A549 (cell line): Measurements from ENCODE around the gene OMP. TPM values are rescaled to one million over a fixed set of nuclear protein-coding genes. Genes with fewer than 3 reads are reported as not detected.

Source experiments
- ATAC-seq, 2 experiments: fragments of 200-7000 bp in 1 of 2; fragments of >200 bp in 1 of 2; cut with Nextera tagmentation in 1 of 2; cut with Tn5 transposase in 1 of 2; 3 replicates each; pipeline versions ENCODE4 v1.8.0 to v1.9.1; 2018 to 2020; ENCODE audit warnings: mild to moderate bottlenecking in 1 of 2, moderate library complexity in 1 of 2
- CTCF ChIA-PET: fragments of 300-600 bp; sonication (Branson Sonifier 250); formaldehyde crosslinking; extraction: SDS; loops from one replicate; lab custom pipeline; 2021; ENCODE audit warnings: antibody characterized with exemption, inconsistent platforms; lab: Yijun Ruan, JAX
- POLR2A ChIA-PET: fragments of 350-600 bp; formaldehyde crosslinking; extraction: SDS; loops from one replicate; lab custom pipeline; 2021; ENCODE audit warnings: antibody characterized with exemption, inconsistent platforms; lab: Yijun Ruan, JAX
- DNase-seq, 2 experiments: peaks; one replicate each; pipeline versions ENCODE4 v3.0.0 to v3.0.0-alpha.2; 2011 to 2016; ENCODE audit warnings: low read depth in 1 of 2, low spot score in 1 of 2
- FAIRE-seq: peaks from 2 replicates; lab custom pipeline; 2011; peaks lifted over from hg19 to GRCh38; lab: Jason Lieb, UNC
- H3K27ac ChIP-seq, 2 experiments: fragments of >200 bp; sonication (Bioruptor Twin); formaldehyde crosslinking; 3 replicates each; pipeline ENCODE4 v1.5.1; 2016 to 2017
- H3K4me1 ChIP-seq: fragments of >200 bp; sonication (Bioruptor Twin); formaldehyde crosslinking; 3 replicates; pipeline ENCODE4 v1.6.1; 2016
- H3K4me2 ChIP-seq: fragments of >200 bp; sonication (Bioruptor Twin); formaldehyde crosslinking; 3 replicates; pipeline ENCODE4 v1.6.1; 2016
- H3K4me3 ChIP-seq: fragments of >200 bp; sonication (Bioruptor Twin); formaldehyde crosslinking; 3 replicates; pipeline ENCODE4 v1.5.1; 2016
- H3K9me3 ChIP-seq: fragments of >200 bp; sonication (Bioruptor Twin); formaldehyde crosslinking; 3 replicates; pipeline ENCODE4 v1.6.1; 2016
- BHLHE40 ChIP-seq: IDR thresholded peaks from 2 replicates; pipeline ENCODE4 v1.6.1; 2012; ENCODE audit warnings: low read depth, low read length, inconsistent platforms
- CBX2 ChIP-seq: fragments of 200-600 bp; sonication (generic); IDR thresholded peaks from 2 replicates; pipeline ENCODE4 v1.6.1; 2016; ENCODE audit warnings: low read depth, mild to moderate bottlenecking, borderline replicate concordance
- CBX8 ChIP-seq: fragments of 200-600 bp; sonication (generic); IDR thresholded peaks from 2 replicates; pipeline ENCODE4 v1.6.1; 2016
- CHD4 ChIP-seq: fragments of 200-600 bp; sonication (generic); IDR thresholded peaks from 2 replicates; pipeline ENCODE4 v1.6.1; 2016; ENCODE audit warnings: antibody characterized with exemption, mild to moderate bottlenecking, borderline replicate concordance
- EHF ChIP-seq: fragments of 250-450 bp; sonication (Bioruptor Pico); IDR thresholded peaks from 2 replicates; pipeline ENCODE4 v1.5.0; 2020; ENCODE audit warnings: mild to moderate bottlenecking
- ELK1 ChIP-seq: fragments of 150-350 bp; IDR thresholded peaks from 2 replicates; pipeline ENCODE4 v1.6.1; 2014; ENCODE audit warnings: low read depth, mild to moderate bottlenecking, low read length
- EP300 ChIP-seq, 2 experiments: fragments of >200 bp; sonication (Bioruptor Twin); formaldehyde crosslinking; IDR thresholded peaks; 2 replicates in 1 of 2; 3 replicates in 1 of 2; pipeline ENCODE4 v1.6.1; 2016 to 2017
- FOSL2 ChIP-seq, 2 experiments: fragments of 450-650 bp in 1 of 2; fragments of >200 bp in 1 of 2; sonication (Bioruptor Twin) in 1 of 2; formaldehyde crosslinking; IDR thresholded peaks; 2 replicates each; pipeline versions ENCODE4 v1.5.0 to v1.6.1; 2016 to 2020; ENCODE audit warnings: mild to moderate bottlenecking in 1 of 2, moderate library complexity in 1 of 2
- HDAC2 ChIP-seq: fragments of 200-600 bp; sonication (generic); IDR thresholded peaks from 2 replicates; pipeline ENCODE4 v1.6.1; 2016
- HOXA7 ChIP-seq: fragments of 250-450 bp; sonication (Bioruptor Pico); IDR thresholded peaks from 2 replicates; pipeline ENCODE4 v1.5.0; 2020; ENCODE audit warnings: mild to moderate bottlenecking, moderate library complexity
- HOXB13 ChIP-seq: fragments of 250-450 bp; sonication (Bioruptor Pico); IDR thresholded peaks from 2 replicates; pipeline ENCODE4 v1.5.0; 2020; ENCODE audit warnings: low read depth, mild to moderate bottlenecking, moderate library complexity
- JUN ChIP-seq, 2 experiments: fragments of >200 bp; sonication (Bioruptor Twin); formaldehyde crosslinking; IDR thresholded peaks; 2 replicates in 1 of 2; 3 replicates in 1 of 2; pipeline ENCODE4 v1.6.1; 2016 to 2017
- MAX ChIP-seq: IDR thresholded peaks from 2 replicates; pipeline ENCODE4 v1.6.1; 2012
- MYC ChIP-seq: IDR thresholded peaks from 2 replicates; pipeline ENCODE4 v1.6.1; 2012; ENCODE audit warnings: mild to moderate bottlenecking, inconsistent platforms, low read length, improper control_type of control experiment, borderline replicate concordance
- NFE2L2 ChIP-seq: fragments of 150-350 bp; conservative IDR thresholded peaks from 2 replicates; pipeline ENCODE4 v1.6.1; 2014; ENCODE audit warnings: low read length
- NR3C1 ChIP-seq: fragments of >200 bp; sonication (Bioruptor Twin); formaldehyde crosslinking; IDR thresholded peaks from 3 replicates; pipeline ENCODE4 v1.6.1; 2017
- POLR2A ChIP-seq: IDR thresholded peaks from 2 replicates; pipeline ENCODE4 v1.6.1; 2012; ENCODE audit warnings: mild to moderate bottlenecking, low read length
- POLR2AphosphoS2 ChIP-seq: conservative IDR thresholded peaks from 2 replicates; pipeline ENCODE4 v1.6.1; 2012; ENCODE audit warnings: low read length, improper control_type of control experiment, inconsistent platforms
- REST ChIP-seq: fragments of 200-600 bp; sonication (generic); IDR thresholded peaks from 2 replicates; pipeline ENCODE4 v1.6.1; 2016; ENCODE audit warnings: antibody characterized with exemption, mild to moderate bottlenecking, moderate library complexity
- RFX5 ChIP-seq: fragments of 450-650 bp; IDR thresholded peaks from 2 replicates; pipeline ENCODE4 v1.7.1; 2014; ENCODE audit warnings: antibody characterized with exemption, mild to moderate bottlenecking, moderate library complexity
- SMC3 ChIP-seq: fragments of >200 bp; sonication (Bioruptor Twin); formaldehyde crosslinking; IDR thresholded peaks from 3 replicates; pipeline ENCODE4 v1.6.1; 2018; ENCODE audit warnings: inconsistent platforms
- TP53 ChIP-seq: fragments of 250-450 bp; sonication (Bioruptor Pico); IDR thresholded peaks from 2 replicates; pipeline ENCODE4 v1.5.0; 2021; ENCODE audit warnings: mild to moderate bottlenecking, moderate library complexity
- ZC3H11A ChIP-seq: fragments of 450-650 bp; IDR thresholded peaks from 2 replicates; pipeline ENCODE4 v1.6.1; 2014; ENCODE audit warnings: antibody characterized with exemption, mild to moderate bottlenecking
- ZNF302 ChIP-seq: fragments of 250-450 bp; sonication (Bioruptor Pico); IDR thresholded peaks from 2 replicates; pipeline ENCODE4 v1.9.0; 2021; ENCODE audit warnings: inconsistent platforms, mild to moderate bottlenecking, moderate library complexity
- WGBS: methylation state at CpG from one replicate; pipeline ENCODE4 v1.1.6; 2017; ENCODE audit errors: missing lambda C conversion rate; 5-methylcytosine and 5-hydroxymethylcytosine counted together
- polyA plus RNA-seq, 4 experiments: library from polyadenylated mRNA; depleted of rRNA in 3 of 4; stranded (reverse); fragments of >200 nt; fragmentation: RNase III in 1 of 4; extraction: RNeasy Plus Mini Kit Qiagen cat#74134 plus additional on column Dnase treatment in 1 of 4; gene quantifications; 2 replicates in 3 of 4; 3 replicates in 1 of 4; pipeline ENCODE4 v1.2.3, GENCODE V29; 2011 to 2017
- TF ChIP-seq, protein P1 (sequence below): fragments of 450-650 bp; IDR thresholded peaks from 2 replicates; pipeline ENCODE4 v1.6.1; 2014; ENCODE audit warnings: antibody characterized with exemption
- TF ChIP-seq, protein P2 (sequence below): IDR thresholded peaks from 2 replicates; pipeline ENCODE4 v1.6.1; 2012; ENCODE audit warnings: low read depth, borderline replicate concordance
- TF ChIP-seq, protein P3 (sequence below): fragments of >200 bp; sonication (Bioruptor Twin); formaldehyde crosslinking; IDR thresholded peaks from 2 replicates; pipeline ENCODE4 v1.6.1; 2016

Gene OMP
- polyA plus RNA-seq, 2 of the 4 experiments (the other 2 are of a cell fraction) = not detected

- Histone ChIP-seq H3K4me2 (no peak overlapping the region), H3K27ac (no peak overlapping the region), H3K4me3 (no peak overlapping the region), H3K9me3 (no peaks in the 10 kb centered on the region), H3K4me1 (no peaks in the 10 kb centered on the region)
- CTCF ChIA-PET = interaction anchor here (3.4 to 8.3 kb wide), 3 partner anchors 10 to 64 kb away, joined by 25 to 161 read pairs (median 28); no protein-coding TSS in a partner anchor
- ATAC-seq (no peak), FAIRE-seq (no peak), DNase-seq (no peak)
- no peak for TF ChIP-seq MAX
- TF ChIP-seq ZC3H11A = no peak
- TF ChIP-seq, protein P1, sequence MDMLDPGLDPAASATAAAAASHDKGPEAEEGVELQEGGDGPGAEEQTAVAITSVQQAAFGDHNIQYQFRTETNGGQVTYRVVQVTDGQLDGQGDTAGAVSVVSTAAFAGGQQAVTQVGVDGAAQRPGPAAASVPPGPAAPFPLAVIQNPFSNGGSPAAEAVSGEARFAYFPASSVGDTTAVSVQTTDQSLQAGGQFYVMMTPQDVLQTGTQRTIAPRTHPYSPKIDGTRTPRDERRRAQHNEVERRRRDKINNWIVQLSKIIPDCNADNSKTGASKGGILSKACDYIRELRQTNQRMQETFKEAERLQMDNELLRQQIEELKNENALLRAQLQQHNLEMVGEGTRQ = no peak
- TF ChIP-seq REST = no peak
- TF ChIP-seq NR3C1 = no peak
- no peak for TF ChIP-seq HOXB13 (CRISPR knock-in tag)
- TF ChIP-seq POLR2AphosphoS2 = no peak
- no peak for TF ChIP-seq BHLHE40
- TF ChIP-seq ZNF302 = no peak
- no peak for TF ChIP-seq SMC3
- no peak for TF ChIP-seq EP300 (IDR thresholded peaks at IDR 0.05)
- no peak for TF ChIP-seq JUN (IDR thresholded peaks at IDR 0.05)
- no peak for TF ChIP-seq EHF (CRISPR knock-in tag)
- 77% methylated on average over 8 of the region's 8 CpGs for WGBS
- POLR2A ChIA-PET = no interaction called here
Observed at GRCh38 chr11:77124041-77124440, 21.4 kb downstream of the OMP start.

DNA sequence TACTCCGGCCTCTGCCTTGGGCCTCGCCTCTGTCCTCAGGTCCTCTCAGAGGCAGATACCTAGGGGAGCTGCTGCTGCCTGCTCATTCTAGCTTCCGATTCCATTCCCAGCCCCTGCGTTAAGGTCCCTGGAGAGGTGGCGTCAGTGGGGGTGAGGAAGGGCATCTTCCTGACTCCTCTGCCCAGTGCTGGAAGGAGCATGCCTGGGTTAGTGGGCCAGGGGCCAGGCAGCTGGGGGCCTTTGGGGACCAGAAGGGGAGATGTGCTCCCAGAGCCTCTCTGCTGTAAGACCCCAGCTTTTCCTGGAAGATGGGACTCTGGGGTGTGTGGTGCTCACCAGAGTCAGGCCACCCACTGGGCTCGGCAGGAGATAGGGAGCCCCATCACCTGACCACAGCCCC lies 21.8 kb downstream of the OMP start:
- ATAC-seq = no peak
- 96% methylated on average over 6 of the region's 6 CpGs for WGBS
- no peak overlapping the region for H3K27ac ChIP-seq
- H3K9me3 ChIP-seq = no peaks in the 10 kb centered on the region
- no peak for TF ChIP-seq RFX5
- TF ChIP-seq, protein P2, sequence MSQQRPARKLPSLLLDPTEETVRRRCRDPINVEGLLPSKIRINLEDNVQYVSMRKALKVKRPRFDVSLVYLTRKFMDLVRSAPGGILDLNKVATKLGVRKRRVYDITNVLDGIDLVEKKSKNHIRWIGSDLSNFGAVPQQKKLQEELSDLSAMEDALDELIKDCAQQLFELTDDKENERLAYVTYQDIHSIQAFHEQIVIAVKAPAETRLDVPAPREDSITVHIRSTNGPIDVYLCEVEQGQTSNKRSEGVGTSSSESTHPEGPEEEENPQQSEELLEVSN = no peak
- no peak for TF ChIP-seq HDAC2
- no peak for TF ChIP-seq TP53 (CRISPR knock-in tag)
- TF ChIP-seq, protein P3, sequence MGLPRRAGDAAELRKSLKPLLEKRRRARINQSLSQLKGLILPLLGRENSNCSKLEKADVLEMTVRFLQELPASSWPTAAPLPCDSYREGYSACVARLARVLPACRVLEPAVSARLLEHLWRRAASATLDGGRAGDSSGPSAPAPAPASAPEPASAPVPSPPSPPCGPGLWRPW = no peak
- TF ChIP-seq POLR2A = no peak
- TF ChIP-seq CBX8 = no peak
- no peak for TF ChIP-seq ZNF302
- TF ChIP-seq BHLHE40 = no peak
- no peak for TF ChIP-seq FOSL2 (IDR thresholded peaks at IDR 0.05)
- TF ChIP-seq FOSL2 (CRISPR knock-in tag; IDR thresholded peaks at IDR 0.05) = no peak
- TF ChIP-seq CHD4 = no peak
- TF ChIP-seq MYC = no peak
- TF ChIP-seq ZC3H11A = no peak
- no peak for TF ChIP-seq NFE2L2
- TF ChIP-seq HOXA7 (CRISPR knock-in tag) = no peak
- TF ChIP-seq ELK1 = no peak
- TF ChIP-seq CBX2 = no peak
- no peak for TF ChIP-seq NR3C1
- no peak for TF ChIP-seq MAX
- TF ChIP-seq, all 56 proteins: peak for 0
- DNase-seq (no peak), FAIRE-seq (no peak)
- ChIA-PET CTCF (interaction anchor here (3.4 to 8.3 kb wide), 3 partner anchors 11 to 63 kb away, joined by 25 to 161 read pairs (median 28); no protein-coding TSS in a partner anchor), POLR2A (no interaction called here)
- Histone ChIP-seq H3K4me3 (no peak overlapping the region), H3K4me1 (no peaks in the 10 kb centered on the region), H3K4me2 (no peak overlapping the region)
